Measurements from ENCODE around the gene KDM4B.

Gene KDM4B

DNA sequence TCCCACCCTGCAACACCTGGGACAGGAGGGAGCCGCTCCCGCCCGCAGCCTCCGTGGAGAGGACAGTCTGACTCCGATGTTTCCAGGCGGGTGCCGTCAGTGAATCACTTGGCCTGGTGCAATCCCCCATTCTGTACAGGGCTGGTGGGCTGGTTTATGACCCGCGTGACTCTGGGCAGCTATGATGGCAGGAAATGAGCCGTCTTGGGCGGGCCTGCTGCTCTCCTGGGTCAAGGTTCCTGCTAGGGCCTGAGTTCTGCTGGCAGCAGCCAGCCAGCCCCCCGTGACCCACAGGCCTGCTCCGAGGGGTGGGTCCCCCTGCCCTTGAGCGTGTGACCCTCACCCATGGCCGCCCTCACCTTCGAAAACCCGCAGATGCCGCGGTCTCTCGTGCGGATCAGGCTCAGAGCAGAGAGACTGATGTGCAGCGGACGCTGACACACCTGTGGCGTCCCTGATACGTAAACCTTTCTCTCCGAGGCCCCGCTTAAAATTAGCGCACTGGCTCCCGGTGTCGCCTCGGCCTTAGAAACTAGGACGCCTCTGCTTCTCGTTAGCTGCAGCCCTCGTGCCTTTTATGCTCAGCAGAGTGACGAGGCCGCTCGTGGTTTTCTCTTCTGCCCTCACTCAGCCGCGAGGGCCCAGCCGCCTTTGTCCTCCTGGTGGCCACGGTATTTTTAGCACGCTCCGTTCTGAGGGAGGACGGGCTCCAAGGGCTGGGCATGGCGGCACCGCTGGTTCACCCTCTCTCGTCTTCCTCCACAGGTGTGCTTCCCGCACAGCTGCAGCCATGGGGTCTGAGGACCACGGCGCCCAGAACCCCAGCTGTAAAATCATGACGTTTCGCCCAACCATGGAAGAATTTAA, 63.4 kb downstream of the KDM4B start:
- no peak for DNase-seq (ENCODE audit: low read depth in 2 of 2)

DNA sequence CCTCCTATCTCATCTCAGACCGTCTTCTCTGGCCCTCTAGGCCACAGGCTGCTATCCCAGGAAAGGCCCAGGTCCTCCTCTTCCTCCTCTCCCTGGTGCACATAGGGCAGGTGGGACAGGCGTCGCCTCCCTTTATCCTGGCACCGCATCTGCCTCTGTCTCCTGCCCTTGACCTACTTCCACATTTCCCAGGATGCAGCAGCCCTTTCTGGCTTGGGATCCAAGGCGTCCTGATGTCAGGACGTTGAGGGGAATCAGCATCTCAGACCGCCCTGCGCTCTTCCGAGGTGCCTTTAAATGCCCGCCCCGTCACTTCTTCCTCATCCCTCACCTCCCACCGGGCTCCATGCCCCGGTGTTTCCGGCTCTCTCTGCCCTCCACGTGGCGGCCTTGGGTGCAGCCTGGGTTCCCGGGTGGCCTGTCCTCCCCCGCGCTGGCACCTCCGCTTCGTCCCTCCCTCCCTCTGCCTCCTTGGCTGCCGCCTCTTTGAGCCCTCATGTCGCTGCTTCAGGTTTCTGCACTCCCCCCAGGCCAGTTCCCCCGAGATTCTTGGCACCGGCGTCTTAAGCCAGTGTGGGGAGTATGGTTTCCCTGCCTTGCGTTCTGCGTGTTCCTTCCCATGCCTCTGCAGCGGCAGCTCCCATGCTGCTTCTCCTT, 66.3 kb downstream of the KDM4B start:
- DNase-seq (ENCODE audit: low read depth in 2 of 2): no peak

DNA sequence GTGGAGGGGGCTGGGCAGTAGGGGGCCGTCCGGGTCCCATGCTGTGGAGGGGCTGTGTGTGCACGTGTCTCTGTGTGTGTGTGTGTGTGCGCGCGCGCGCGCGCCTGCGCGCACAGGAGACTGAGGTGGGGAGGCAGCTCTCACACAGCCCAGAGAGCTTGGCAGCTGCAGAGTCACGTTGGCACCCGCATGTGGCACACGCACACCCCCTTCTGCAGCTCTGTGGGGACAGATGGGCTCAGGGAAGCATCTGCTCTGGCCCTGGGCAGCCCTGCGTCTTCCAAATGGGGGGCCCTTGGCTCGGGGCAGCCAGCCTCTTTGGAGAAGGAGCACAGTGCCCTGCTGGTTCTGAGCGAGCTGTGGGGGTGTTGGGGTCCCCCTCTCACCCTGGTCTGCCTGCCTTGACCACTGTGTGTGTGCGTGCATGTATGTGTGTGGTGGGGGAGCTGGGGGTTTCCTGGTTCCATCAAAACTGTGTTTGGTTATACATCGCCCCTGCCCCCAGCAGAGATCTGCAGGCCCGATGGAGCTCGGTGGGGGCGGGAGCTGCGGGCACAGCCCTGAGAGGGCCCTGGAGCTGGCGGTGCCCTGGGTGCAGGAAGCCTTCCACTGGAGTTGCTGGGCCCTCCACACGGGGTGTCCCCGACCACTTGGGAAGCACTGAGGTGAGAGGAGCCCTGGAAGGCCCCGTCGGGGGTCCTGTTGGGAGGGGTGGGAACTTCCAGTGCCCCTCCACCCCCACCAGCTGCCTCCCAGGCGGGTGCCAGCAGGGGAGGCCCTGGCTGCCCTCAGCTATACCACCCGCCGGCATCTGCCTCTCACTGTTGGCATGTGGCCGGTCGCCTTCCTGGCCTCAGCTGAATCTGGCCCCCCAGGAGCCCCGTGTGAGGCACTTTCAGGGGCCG, 67.1 kb downstream of the KDM4B start:
- DNase-seq (ENCODE audit: low read depth in 2 of 2): no peak

DNA sequence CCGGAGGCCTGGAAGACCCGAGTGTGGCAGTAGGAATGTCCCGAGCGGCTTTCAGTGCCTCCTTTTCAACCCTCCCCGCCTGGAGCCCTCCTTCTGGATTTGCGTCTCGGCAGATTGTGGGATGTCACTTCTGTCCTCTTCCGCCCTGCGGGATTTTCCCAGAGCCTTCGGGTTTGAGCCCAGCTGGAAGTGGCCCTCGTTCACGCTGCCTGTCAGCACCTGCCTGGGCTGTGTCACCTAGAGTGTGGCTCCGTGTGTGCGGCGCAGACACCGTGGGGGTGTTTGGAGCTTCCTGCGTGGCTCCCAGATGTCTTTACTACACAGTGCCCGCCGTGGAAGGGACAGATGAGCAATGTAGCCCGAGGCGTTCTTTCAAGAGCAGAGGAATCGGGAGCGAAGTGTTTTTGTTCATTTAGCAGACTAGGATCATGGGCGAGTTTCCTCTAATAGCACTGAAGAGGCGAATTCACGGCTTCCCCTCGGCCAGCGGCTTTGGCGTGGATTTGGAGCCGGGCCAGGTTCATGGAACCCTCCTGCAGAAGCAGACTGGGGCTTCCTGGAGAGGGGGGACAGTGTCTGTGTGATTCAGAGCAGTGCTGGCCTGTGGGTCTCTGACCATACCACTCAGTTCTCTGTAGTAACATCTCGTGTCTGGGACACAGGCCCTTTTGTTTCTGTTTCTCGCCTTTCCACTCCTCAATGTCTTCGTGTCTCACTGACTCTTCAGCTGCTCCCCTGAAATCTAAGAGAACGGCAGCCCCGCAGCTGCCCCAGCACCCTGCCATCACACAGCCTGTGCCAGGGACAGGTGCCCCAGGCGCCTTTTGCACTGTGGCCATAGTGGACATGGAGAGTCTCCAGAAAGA, 68.0 kb downstream of the KDM4B start:
- no peak for DNase-seq (ENCODE audit: low read depth in 2 of 2)

DNA sequence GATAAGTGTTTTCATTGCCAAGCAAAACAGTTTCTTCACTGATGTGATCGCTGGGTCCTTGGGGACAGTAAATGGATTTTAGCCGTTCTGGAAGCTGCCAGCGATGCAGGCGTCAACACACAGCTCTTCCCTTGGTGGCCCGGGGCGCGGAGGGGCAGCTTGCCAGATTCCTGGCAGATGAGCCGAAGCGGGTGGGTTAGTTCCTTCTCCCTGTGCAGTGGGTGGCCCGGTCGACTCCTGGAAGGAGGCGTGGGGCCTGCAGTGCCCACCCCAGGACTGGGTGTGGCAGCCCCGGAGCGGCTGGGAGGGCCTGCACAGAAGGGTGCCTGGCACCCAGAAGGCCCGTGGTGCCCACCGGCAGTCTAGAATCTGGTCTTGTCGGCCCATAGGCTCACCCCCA, 69.0 kb downstream of the KDM4B start:
- no peak for DNase-seq (ENCODE audit: low read depth in 2 of 2)

DNA sequence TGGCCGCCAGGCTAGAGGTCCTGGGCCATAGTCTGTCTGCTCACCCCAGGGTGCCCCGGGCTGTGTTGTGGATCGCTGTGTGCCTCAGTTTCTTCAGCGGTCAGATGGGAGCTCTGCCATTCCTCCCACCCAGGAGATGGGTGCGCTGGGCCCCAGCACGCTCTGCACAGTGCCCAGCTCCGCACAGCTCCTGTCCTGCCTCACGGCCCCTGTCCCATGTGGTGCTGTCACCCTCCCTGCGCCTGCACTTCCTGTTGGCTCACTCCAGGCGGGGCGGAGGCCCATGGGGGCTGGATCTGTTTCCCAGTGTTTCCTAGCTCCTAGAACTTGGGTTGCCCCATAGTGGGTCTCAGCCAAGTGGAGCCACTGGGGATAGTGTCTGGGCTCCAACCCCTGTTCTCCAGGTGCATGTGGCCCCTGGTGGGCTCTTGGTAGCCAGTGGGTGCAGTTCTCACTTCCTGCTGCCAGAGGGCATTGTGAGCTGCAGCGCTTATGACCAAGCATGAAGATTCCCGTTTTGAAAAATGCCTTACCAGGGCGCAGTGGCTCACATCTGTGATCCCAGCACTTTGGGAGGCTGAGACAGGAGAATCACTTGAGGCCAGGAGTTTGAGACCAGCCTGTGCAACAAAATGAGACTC, 69.8 kb downstream of the KDM4B start:
- DNase-seq (ENCODE audit: low read depth in 2 of 2): no peak

DNA sequence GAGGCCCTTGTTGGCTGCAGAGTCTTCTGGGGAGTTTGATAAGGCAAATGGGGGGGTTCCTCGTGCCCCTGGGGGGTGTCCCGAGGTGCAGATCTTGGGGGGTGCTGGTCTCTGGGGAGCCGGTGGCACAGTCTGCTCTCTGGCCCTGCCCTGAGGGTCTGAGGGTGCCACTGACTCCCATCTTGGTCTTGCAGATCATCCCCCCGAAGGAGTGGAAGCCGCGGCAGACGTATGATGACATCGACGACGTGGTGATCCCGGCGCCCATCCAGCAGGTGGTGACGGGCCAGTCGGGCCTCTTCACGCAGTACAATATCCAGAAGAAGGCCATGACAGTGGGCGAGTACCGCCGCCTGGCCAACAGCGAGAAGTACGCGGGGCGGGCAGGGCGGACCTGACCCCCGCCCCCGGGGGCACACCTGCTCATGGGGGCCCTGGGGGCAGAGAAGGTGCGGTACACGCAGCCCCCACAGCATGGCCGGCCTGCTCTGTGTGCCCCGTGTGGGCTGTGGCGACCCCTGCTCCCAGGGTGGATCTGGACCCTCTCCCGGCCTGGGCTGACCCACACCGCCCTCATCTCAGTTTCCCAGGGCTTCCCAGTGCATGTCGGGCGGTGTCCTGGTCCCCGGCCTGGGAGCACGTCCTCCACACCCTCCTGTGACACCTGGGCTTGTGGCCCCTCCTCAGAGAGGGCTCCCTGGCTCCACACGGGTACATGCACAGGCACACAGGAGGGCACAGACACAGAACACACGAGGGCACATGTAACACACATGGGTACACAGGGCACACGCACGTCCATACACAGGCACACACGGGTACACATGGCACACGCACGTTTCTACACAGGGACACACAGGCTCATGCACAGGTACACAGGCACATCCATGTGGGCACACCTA, 71.0 kb downstream of the KDM4B start:
- DNase-seq (ENCODE audit: low read depth in 2 of 2): no peak

DNA sequence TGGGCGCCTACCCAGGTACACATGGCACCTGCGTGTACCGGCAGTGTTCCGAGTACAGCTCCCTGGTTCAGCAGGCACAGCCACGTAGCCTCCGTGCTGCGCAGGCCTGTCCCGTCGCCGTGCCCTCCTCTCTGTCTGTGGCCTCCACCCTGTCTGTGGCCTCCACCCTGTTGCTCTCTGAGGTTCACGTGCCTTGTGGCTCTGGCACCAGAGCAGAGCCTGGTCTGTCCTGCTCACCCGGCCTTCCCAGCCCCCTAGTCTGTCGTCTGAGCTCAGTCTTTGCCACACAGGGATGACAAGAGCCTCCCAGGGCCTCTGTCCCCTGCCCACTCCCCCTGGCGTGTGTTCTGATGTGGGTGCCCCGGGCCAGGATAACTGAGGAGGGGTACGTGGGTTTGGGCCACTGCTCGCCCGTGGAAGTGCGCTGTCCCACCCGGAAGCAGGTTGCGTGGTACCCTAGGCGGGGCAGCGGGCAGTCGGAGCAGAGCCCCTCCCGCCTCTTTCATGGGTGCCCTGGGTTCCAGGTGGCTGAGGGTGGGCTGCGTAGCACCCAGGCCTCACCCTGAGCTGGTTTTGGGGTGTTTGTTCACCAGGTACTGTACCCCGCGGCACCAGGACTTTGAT, 71.7 kb downstream of the KDM4B start:
- no peak for DNase-seq (ENCODE audit: low read depth in 2 of 2)

DNA sequence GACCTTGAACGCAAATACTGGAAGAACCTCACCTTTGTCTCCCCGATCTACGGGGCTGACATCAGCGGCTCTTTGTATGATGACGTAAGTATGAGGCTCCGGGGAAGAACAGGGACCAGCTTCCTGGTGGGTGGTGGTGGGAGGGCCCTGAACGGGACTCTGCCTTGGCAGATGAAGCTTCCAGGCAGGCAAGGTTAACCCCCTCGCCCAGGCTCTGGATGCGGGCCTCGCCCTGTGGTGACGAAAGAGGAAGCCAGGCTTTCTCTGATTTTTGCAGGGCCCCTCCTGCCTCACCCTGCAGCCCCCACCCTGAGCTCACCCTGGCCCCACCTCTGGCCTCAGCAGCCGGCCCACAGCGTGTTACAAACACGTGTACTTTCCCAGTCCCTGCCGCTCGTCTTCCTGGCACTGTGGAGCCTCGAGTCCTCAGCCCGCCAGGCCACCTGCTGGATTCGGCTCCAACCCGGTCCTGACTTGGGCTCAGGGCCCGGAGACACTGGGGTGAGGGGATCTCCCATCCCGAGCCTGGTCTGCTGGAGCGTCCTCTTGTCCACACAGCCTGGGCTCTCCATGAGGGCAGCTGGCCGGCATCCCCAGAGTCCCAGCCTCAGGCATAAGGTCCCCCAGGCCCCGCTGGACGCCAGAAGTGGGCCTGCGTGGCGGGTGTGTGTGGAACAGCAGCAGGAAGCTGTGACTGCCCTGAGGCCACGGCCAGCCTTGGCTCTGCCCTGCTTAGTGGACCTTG, 72.4 kb downstream of the KDM4B start:
- DNase-seq (ENCODE audit: low read depth in 2 of 2): no peak

DNA sequence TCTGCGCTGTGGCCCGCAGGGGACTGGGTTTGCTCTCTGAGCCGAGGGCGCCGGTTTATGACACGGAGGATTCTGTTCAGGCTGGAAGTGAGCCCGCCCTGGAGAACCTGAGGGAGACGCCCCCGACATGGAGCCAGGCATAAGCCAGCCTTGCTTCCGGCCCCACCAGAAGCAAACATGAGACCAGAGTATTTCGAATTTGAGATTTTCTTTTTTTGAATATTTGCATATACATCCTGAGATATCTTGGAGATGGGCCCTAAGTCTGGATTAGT, 72.9 kb downstream of the KDM4B start:
- no peak for DNase-seq (ENCODE audit: low read depth in 2 of 2)

DNA sequence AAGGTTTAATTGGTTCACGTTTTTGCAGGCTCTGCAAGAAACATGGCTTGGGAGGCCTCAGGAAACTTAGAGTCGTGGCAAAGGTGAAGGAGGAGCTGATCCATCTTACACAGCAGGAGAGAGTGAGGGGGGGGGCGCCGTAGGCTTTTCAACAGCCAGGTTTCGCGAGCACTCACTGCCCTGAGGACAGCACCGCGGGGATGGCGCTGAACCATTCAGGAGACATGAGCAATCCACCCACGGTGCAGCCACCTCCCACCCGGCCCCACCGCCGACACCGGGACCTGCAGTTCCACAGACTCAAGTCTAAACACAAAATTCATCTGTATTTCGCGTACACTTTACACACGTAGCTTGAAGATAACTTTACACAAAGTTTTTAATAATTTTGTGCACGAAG, 73.6 kb downstream of the KDM4B start:
- no peak for DNase-seq (ENCODE audit: low read depth in 2 of 2)

DNA sequence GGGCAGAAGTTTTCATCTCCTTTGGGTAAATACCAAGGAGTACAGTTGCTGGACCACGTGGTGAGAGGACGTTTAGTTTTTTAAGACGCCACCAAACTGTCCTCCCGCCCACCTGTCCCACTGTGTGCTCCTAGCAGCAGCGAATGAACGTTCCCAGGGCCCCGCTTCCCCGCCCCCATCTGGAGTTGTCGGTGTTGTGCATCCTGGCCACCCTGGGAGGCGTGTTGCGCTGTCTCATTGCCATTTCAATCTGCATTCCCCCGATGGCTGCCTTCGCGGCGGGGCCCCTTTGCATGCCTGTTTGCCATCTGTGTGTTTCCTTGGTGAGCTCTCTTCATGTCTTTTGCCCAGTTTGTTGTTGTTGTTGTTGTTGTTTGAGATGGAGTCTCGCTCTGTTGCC, 76.1 kb downstream of the KDM4B start:
- DNase-seq (ENCODE audit: low read depth in 2 of 2): no peak

DNA sequence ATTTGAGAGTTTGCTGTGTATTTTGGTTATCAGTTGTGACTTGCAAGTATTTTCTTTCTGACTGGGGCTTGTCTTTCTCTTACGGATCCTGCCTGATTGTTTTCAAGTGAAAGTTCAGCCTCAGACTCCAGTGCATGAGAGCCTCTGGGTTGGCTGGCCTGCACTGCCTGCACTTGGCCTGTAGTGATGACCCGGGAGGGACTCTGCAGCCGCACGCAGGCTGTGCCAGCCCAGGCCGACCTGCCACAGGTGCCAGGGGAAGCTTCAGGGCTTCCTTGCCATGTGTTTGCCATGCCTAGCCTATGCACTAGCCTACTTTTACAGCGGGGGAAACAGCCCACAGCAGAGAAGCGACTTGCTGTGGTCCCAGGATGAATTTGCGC, 77.0 kb downstream of the KDM4B start:
- no peak for DNase-seq (ENCODE audit: low read depth in 2 of 2)

DNA sequence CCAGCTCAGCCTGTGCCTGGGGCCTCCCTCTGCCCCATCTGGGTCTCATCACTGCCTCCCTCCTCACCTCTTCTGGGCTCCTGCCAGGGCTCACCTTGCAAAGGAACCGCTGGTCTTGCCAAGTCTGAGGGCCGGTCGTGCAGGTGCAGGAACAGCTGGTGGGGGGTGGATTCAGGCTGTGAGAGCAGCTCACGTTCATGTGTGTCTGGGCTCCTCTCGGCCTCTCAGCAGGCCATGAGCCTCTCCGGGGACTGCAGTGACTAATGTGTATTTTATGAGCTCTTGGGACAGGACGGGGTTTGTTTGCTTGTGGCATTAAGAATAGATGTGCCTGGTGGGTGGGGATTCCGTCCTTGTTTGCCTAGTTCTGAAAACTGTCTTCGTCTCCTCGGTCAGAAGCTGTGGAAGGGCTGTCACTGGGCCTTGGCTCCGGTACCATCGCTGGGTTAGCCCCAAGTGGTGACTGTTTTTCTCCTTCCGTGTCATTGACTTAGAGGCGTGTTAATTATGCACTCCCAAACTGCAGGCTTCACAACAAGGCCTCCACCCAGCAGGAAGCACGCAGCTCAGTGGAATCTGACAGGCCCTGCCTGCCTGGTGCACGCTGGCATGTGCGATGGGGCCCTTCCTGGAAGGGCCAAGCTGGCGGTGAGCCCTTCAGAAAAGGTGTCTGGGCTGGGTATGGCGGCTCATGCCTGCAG, 77.6 kb downstream of the KDM4B start:
- no peak for DNase-seq (ENCODE audit: low read depth in 2 of 2)

DNA sequence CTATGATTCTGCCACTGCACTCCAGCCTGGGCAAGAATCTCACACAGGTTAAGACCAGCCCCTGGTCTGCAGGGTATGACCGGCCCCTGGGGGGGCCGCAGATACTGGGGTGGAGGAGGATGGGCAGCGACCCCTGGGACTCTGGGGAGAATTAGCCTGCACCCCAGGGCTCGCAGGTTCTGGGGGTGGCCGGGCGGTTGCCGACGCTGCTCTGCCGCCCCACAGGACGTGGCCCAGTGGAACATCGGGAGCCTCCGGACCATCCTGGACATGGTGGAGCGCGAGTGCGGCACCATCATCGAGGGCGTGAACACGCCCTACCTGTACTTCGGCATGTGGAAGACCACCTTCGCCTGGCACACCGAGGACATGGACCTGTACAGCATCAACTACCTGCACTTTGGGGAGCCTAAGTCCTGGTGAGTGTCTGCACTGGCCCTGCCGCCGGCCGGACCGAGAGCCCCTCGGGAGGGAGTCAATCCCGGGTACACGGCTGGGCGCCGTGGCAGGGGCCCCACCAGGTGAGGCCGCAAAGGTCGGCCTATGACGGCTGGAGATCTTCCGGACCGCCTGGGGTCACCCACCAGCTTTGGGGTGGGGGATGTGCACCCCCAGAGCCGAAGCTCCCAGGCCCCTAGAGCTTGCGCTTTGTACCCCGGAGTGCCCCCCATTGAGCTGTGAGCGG, 78.5 kb downstream of the KDM4B start:
- no peak for DNase-seq (ENCODE audit: low read depth in 2 of 2)

DNA sequence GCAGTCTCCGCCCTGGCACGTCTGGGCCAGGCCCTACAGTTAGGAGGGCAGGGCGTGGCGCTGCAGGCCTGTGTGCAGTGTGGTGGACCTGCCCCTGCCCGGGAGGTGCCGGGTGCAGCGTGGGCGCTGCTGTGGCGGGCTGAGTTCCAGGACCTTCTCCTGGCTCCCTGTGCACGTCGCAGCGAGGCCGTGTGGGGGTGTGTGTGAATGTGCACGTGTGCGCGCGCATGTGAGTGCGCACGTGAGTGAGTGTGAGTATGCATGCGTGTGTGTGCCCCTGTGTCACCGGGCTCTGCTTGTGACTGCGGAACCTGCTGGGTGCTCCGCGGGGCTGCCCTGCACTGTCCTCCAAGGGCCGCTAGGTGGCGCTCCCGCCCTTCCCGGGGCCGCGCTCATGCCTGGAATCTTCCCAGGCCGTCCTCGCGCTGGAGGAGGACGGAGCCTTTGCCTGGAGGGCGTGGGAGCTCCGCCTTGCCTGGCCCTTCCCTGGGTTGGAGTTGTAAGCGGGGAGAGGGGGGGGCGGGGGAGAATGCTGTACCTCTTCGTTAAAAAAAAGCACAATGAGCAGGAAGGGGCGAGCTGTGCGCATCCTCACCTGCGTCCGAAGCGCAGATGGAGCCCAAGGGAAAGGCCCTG, 79.3 kb downstream of the KDM4B start:
- DNase-seq (ENCODE audit: low read depth in 2 of 2): peak; percentile 37 to 46
